GM12878 (cell line): Measurements from ENCODE around the gene GCM1. TPM values are rescaled to one million over a fixed set of nuclear protein-coding genes. Genes with fewer than 3 reads are reported as not detected.

ENCODE experiments used
- ATAC-seq: fragments of 200-7000 bp; cut with Tn5 transposase; 3 replicates; pipeline ENCODE4 v1.9.1; 2020; ENCODE audit warnings: mild to moderate bottlenecking, moderate library complexity
- BruUV-seq: library from RNA; stranded (reverse); fragments of 400-500 nt; replicated peaks from 2 replicates; lab custom pipeline; 2021; lab: Mats Ljungman, UMichigan
- CTCF ChIA-PET: fragments of 300-600 bp; sonication (Branson Sonifier 250); formaldehyde crosslinking; extraction: SDS; loops from one replicate; lab custom pipeline; 2021; ENCODE audit warnings: inconsistent platforms; lab: Yijun Ruan, JAX
- POLR2A ChIA-PET: fragments of 350-600 bp; formaldehyde crosslinking; extraction: SDS; loops from one replicate; lab custom pipeline; 2021; ENCODE audit warnings: inconsistent platforms; lab: Charles Lee
- RAD21 ChIA-PET: fragments of 300-600 bp; sonication (Branson Sonifier 250); formaldehyde crosslinking; loops from one replicate; lab custom pipeline; 2023; ENCODE audit warnings: antibody characterized with exemption; ENCODE audit not compliant: unreplicated experiment; lab: Charles Lee
- SMC1A ChIA-PET: fragments of 300-600 bp; sonication (Branson Sonifier 250); formaldehyde crosslinking; loops from one replicate; lab custom pipeline; 2023; ENCODE audit not compliant: unreplicated experiment, uncharacterized antibody; lab: Charles Lee
- DNase-seq: peaks from one replicate; pipeline ENCODE4 v3.0.0-alpha.2; 2011; ENCODE audit warnings: low read depth, low spot score
- FAIRE-seq: peaks from 3 replicates; lab custom pipeline; 2011; peaks lifted over from hg19 to GRCh38; lab: Jason Lieb, UNC
- H2AFZ ChIP-seq: 2 replicates; pipeline ENCODE4 v1.6.0; 2011; ENCODE audit warnings: low read depth, low read length, control low read depth; ENCODE audit not compliant: control insufficient read depth
- H3K27ac ChIP-seq: 2 replicates; pipeline ENCODE4 v1.5.1; 2011; ENCODE audit warnings: control low read depth; ENCODE audit not compliant: control insufficient read depth, insufficient read depth
- H3K27me3 ChIP-seq, 2 experiments: replicated peaks in 1 of 2; 2 replicates each; pipeline versions ENCODE4 v1.6.0 to v1.6.1; 2011; ENCODE audit warnings: low read length in 1 of 2; ENCODE audit not compliant: control insufficient read depth in 2 of 2, insufficient read depth in 2 of 2
- H3K36me3 ChIP-seq, 2 experiments: 2 replicates each; pipeline ENCODE4 v1.5.1; 2011; ENCODE audit warnings: low read length in 1 of 2; ENCODE audit not compliant: control insufficient read depth in 2 of 2, insufficient read depth in 2 of 2
- H3K4me1 ChIP-seq: 2 replicates; pipeline ENCODE4 v1.6.1; 2011; ENCODE audit warnings: mild to moderate bottlenecking, low read length, moderate library complexity, mixed read lengths; ENCODE audit not compliant: control insufficient read depth, insufficient read depth
- H3K4me2 ChIP-seq: 2 replicates; pipeline ENCODE4 v1.6.0; 2011; ENCODE audit warnings: control low read depth; ENCODE audit not compliant: control insufficient read depth, insufficient read depth
- H3K4me3 ChIP-seq: fragments of 200-600 bp; sonication (generic); 2 replicates; pipeline ENCODE4 v1.5.1; 2016
- H3K79me2 ChIP-seq: 2 replicates; pipeline ENCODE4 v1.6.0; 2011; ENCODE audit warnings: low read length; ENCODE audit not compliant: control insufficient read depth, insufficient read depth
- H3K9ac ChIP-seq: 2 replicates; pipeline ENCODE4 v1.8.0; 2011; ENCODE audit warnings: low read length, control low read depth, mixed read lengths; ENCODE audit not compliant: control insufficient read depth, insufficient read depth
- H3K9me3 ChIP-seq: replicated peaks from 3 replicates; pipeline ENCODE4 v1.5.1; 2011; ENCODE audit warnings: mild to moderate bottlenecking, low read length; ENCODE audit not compliant: control insufficient read depth, insufficient read depth
- H4K20me1 ChIP-seq: 2 replicates; pipeline ENCODE4 v1.6.0; 2011; ENCODE audit not compliant: control insufficient read depth, insufficient read depth
- CBX3 ChIP-seq: fragments of 200-600 bp; sonication (generic); IDR thresholded peaks from 2 replicates; pipeline ENCODE4 v1.6.1; 2016; ENCODE audit warnings: low read depth, borderline replicate concordance
- CHD2 ChIP-seq: IDR thresholded peaks from 2 replicates; pipeline ENCODE4 v1.6.1; 2011; ENCODE audit warnings: low read depth, low read length, improper control_type of control experiment, borderline replicate concordance
- HCFC1 ChIP-seq: fragments of 150-350 bp; IDR thresholded peaks from 2 replicates; pipeline ENCODE4 v1.6.1; 2014; ENCODE audit warnings: low read length
- IKZF2 ChIP-seq, 2 experiments: fragments of 450-650 bp; IDR thresholded peaks; 2 replicates each; pipeline ENCODE4 v1.6.1; 2017; ENCODE audit warnings: mild to moderate bottlenecking in 2 of 2, moderate library complexity in 2 of 2
- IRF4 ChIP-seq: IDR thresholded peaks from 2 replicates; pipeline ENCODE4 v1.6.1; 2011; ENCODE audit warnings: low read depth, low read length
- NBN ChIP-seq: fragments of 450-650 bp; IDR thresholded peaks from 2 replicates; pipeline ENCODE4 v1.6.1; 2016
- RCOR1 ChIP-seq: conservative IDR thresholded peaks from 2 replicates; pipeline ENCODE4 v1.6.1; 2012; ENCODE audit warnings: low read depth, low read length, improper control_type of control experiment
- SMAD1 ChIP-seq: fragments of 450-650 bp; IDR thresholded peaks from 2 replicates; pipeline ENCODE4 v1.6.1; 2018; ENCODE audit warnings: mild to moderate bottlenecking, low read depth; ENCODE audit not compliant: partially characterized antibody
- SMAD5 ChIP-seq: IDR thresholded peaks from 2 replicates; pipeline ENCODE4 v1.6.1; 2016; ENCODE audit warnings: antibody characterized with exemption, low read depth
- SP1 ChIP-seq: IDR thresholded peaks from one replicate; pipeline ENCODE4 v1.6.1; 2011; ENCODE audit warnings: low read depth, low read length
- SREBF1 ChIP-seq: IDR thresholded peaks from 2 replicates; pipeline ENCODE4 v1.6.1; 2012; ENCODE audit warnings: mild to moderate bottlenecking, low read length
- TCF3 ChIP-seq: IDR thresholded peaks from 2 replicates; pipeline ENCODE4 v1.6.1; 2012; ENCODE audit warnings: low read depth, mild to moderate bottlenecking, low read length, borderline replicate concordance; ENCODE audit not compliant: insufficient read depth
- ZNF217 ChIP-seq: fragments of 450-650 bp; IDR thresholded peaks from 2 replicates; pipeline ENCODE4 v1.6.1; 2017; ENCODE audit warnings: antibody characterized with exemption, mild to moderate bottlenecking
- WGBS: methylation state at CpG from one replicate; pipeline ENCODE4 v1.1.6; 2016; ENCODE audit warnings: low lambda C conversion rate; ENCODE audit not compliant: insufficient replicate concordance, insufficient coverage; ENCODE audit errors: missing lambda C conversion rate; 5-methylcytosine and 5-hydroxymethylcytosine counted together
- in situ Hi-C: fragments of 300-500 bp; cut with MboI; formaldehyde crosslinking; loops from 9 replicates; pipeline ENCODE4 v1.14.3; 2018; ENCODE audit warnings: mixed read lengths
- intact Hi-C: fragments of 100-400 bp; cut with micrococcal nuclease; formaldehyde crosslinking; loops from one replicate; pipeline ENCODE4 v1.14.2; 2022; ENCODE audit not compliant: unreplicated experiment
- polyA plus RNA-seq, 11 experiments: library from polyadenylated mRNA; depleted of rRNA in 4 of 11; unstranded in 6 of 11; stranded (reverse) in 5 of 11; fragments of >200 nt; fragmentation: Nextera tagmentation in 4 of 11; fragmentation: Illumina TruSeq in 1 of 11; extraction: Ambion mirVana in 4 of 11; extraction: Trizol in 1 of 11; gene quantifications; 1 replicate in 1 of 11; 2 replicates in 10 of 11; pipeline versions ENCODE4 v1.2.1 to v1.2.3, GENCODE V29; 2011 to 2016; ENCODE audit warnings: inconsistent platforms in 2 of 11, missing spikeins in 2 of 11, low read depth in 1 of 11
- total RNA-seq, 4 experiments: library from RNA; depleted of rRNA in 3 of 4; stranded (reverse); fragments of >200 nt in 3 of 4; fragmentation: Illumina TruSeq in 1 of 4; extraction: Trizol in 1 of 4; gene quantifications; 2 replicates each; pipeline versions ENCODE4 v1.2.1 to v1.2.3, GENCODE V29; 2013 to 2021
- TF ChIP-seq, protein P1 (sequence below): IDR thresholded peaks from 2 replicates; pipeline ENCODE4 v1.6.1; 2012; ENCODE audit warnings: improper control_type of control experiment, low read depth, low read length; ENCODE audit not compliant: insufficient replicate concordance
- TF ChIP-seq, protein P2 (sequence below): fragments of 450-650 bp; conservative IDR thresholded peaks from 2 replicates; pipeline ENCODE4 v1.6.1; 2017; ENCODE audit warnings: mild to moderate bottlenecking, moderate library complexity
- TF ChIP-seq, protein P3 (sequence below): fragments of 450-650 bp; IDR thresholded peaks from 2 replicates; pipeline ENCODE4 v1.6.1; 2017; ENCODE audit warnings: borderline replicate concordance

GCM1 gene
- total and polyA plus RNA-seq, 10 of the 15 experiments (the other 5 are each of a cell fraction or from before 2014, with no cell fraction given) = 0.04 to 0.08 (median 0.05) TPM; not detected in 5

DNA sequence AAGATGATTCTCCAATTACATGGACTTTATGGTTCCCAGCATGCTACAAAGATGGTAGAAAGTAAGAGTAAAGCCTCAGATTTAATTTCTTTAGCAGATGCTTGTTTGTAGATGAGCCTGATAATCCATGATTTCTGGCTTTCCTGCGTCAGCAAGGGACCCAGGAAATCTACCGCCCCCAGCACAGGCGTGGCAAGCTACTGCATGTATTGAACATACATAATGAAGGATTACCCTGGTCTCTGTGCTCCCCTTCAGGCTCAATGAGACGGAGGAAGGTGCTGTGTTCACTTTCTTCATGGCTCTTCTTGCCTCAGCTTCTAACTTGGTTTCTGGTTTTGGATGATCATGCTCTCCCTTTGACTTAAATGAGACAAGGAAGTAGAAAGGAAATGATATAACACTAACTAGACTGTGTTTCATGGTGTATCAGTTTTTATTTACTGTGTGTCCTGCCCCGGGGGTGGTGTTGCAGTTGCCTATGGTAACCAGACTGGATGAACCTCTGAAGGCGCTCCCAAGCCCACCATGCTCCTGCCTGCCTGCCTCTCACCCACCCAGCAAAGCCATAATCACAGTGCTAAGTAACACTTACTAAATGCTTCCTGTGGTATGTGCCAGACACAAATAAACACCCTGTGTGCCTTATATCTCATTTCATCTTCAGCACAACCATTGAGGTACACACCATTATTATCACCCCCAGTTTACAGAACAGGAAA lies 17.9 kb downstream of the GCM1 start (continued):
- TF ChIP-seq, protein P1, sequence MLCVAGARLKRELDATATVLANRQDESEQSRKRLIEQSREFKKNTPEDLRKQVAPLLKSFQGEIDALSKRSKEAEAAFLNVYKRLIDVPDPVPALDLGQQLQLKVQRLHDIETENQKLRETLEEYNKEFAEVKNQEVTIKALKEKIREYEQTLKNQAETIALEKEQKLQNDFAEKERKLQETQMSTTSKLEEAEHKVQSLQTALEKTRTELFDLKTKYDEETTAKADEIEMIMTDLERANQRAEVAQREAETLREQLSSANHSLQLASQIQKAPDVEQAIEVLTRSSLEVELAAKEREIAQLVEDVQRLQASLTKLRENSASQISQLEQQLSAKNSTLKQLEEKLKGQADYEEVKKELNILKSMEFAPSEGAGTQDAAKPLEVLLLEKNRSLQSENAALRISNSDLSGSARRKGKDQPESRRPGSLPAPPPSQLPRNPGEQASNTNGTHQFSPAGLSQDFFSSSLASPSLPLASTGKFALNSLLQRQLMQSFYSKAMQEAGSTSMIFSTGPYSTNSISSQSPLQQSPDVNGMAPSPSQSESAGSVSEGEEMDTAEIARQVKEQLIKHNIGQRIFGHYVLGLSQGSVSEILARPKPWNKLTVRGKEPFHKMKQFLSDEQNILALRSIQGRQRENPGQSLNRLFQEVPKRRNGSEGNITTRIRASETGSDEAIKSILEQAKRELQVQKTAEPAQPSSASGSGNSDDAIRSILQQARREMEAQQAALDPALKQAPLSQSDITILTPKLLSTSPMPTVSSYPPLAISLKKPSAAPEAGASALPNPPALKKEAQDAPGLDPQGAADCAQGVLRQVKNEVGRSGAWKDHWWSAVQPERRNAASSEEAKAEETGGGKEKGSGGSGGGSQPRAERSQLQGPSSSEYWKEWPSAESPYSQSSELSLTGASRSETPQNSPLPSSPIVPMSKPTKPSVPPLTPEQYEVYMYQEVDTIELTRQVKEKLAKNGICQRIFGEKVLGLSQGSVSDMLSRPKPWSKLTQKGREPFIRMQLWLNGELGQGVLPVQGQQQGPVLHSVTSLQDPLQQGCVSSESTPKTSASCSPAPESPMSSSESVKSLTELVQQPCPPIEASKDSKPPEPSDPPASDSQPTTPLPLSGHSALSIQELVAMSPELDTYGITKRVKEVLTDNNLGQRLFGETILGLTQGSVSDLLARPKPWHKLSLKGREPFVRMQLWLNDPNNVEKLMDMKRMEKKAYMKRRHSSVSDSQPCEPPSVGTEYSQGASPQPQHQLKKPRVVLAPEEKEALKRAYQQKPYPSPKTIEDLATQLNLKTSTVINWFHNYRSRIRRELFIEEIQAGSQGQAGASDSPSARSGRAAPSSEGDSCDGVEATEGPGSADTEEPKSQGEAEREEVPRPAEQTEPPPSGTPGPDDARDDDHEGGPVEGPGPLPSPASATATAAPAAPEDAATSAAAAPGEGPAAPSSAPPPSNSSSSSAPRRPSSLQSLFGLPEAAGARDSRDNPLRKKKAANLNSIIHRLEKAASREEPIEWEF = no peak
- TF ChIP-seq HCFC1 = no peak
- TF ChIP-seq, all 136 proteins: peak for 0

DNA sequence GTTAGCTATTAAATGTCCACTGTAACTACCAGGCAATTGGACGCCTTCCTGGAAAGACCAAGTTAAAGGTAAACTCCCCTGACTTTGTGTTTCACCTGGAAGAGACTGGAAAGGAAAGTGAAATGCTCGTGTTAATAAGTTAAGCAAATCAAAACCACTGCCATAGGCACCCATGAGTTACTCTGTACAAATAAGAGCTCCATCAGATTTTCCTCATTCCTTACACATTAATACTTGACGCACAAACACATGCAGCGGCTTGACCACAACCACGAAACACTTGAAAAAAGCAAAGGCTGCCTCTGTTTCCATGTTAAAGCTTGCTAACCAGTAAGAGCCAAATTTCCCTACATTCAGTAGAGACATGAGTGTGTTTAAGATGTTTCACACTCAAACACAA lies 19.8 kb downstream of the GCM1 start:
- ChIA-PET SMC1A (no interaction called here), POLR2A (no interaction called here), RAD21 (no interaction called here), CTCF (no interaction called here)
- 52% methylated on average over 5 of the region's 5 CpGs for WGBS
- peaks cover 0 to 6% of the 10 kb centered on the region in 2 experiments; a peak in 1 of 4 replicates for H3K27me3 ChIP-seq
- no peaks in the 10 kb centered on the region for H3K4me1 ChIP-seq
- H3K36me3 ChIP-seq = no peaks in the 10 kb centered on the region
- H3K4me2 ChIP-seq = no peak overlapping the region
- no peak for DNase-seq
- H3K9me3 ChIP-seq = no peaks in the 10 kb centered on the region
- H2AFZ ChIP-seq = no peak overlapping the region
- intact Hi-C loops (no loop called here), in situ Hi-C loops (no loop called here)
- no peak for FAIRE-seq
- no peaks in the 10 kb centered on the region for H3K79me2 ChIP-seq
- no peak for ATAC-seq
- no peak overlapping the region for H3K4me3 ChIP-seq
- no peak overlapping the region for H3K27ac ChIP-seq
- no peak overlapping the region for H3K9ac ChIP-seq
- no TSS peak for BruUV-seq
- no peaks in the 10 kb centered on the region for H4K20me1 ChIP-seq
- no peak for TF ChIP-seq SP1
- no peak for TF ChIP-seq SMAD5
- TF ChIP-seq NBN = no peak
- no peak for TF ChIP-seq SMAD1
- no peak for TF ChIP-seq IKZF2 (IDR thresholded peaks at IDR 0.05)
- no peak for TF ChIP-seq CHD2
- no peak for TF ChIP-seq CBX3
- TF ChIP-seq, protein P2, sequence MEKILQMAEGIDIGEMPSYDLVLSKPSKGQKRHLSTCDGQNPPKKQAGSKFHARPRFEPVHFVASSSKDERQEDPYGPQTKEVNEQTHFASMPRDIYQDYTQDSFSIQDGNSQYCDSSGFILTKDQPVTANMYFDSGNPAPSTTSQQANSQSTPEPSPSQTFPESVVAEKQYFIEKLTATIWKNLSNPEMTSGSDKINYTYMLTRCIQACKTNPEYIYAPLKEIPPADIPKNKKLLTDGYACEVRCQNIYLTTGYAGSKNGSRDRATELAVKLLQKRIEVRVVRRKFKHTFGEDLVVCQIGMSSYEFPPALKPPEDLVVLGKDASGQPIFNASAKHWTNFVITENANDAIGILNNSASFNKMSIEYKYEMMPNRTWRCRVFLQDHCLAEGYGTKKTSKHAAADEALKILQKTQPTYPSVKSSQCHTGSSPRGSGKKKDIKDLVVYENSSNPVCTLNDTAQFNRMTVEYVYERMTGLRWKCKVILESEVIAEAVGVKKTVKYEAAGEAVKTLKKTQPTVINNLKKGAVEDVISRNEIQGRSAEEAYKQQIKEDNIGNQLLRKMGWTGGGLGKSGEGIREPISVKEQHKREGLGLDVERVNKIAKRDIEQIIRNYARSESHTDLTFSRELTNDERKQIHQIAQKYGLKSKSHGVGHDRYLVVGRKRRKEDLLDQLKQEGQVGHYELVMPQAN = no peak
- no peak for TF ChIP-seq TCF3
- TF ChIP-seq IRF4 = no peak
- no peak for TF ChIP-seq ZNF217
- no peak for TF ChIP-seq RCOR1
- TF ChIP-seq, protein P3, sequence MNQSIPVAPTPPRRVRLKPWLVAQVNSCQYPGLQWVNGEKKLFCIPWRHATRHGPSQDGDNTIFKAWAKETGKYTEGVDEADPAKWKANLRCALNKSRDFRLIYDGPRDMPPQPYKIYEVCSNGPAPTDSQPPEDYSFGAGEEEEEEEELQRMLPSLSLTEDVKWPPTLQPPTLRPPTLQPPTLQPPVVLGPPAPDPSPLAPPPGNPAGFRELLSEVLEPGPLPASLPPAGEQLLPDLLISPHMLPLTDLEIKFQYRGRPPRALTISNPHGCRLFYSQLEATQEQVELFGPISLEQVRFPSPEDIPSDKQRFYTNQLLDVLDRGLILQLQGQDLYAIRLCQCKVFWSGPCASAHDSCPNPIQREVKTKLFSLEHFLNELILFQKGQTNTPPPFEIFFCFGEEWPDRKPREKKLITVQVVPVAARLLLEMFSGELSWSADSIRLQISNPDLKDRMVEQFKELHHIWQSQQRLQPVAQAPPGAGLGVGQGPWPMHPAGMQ = no peak
- no peak for TF ChIP-seq SREBF1
